ENCODE results near the gene SLC8A3. TPM values are rescaled to one million over a fixed set of nuclear protein-coding genes. Genes with fewer than 3 reads are reported as not detected.

SLC8A3 gene
- polyA plus RNA-seq, 6 donors from 2014 or later: 0.24 TPM; not detected in 5

DNA sequence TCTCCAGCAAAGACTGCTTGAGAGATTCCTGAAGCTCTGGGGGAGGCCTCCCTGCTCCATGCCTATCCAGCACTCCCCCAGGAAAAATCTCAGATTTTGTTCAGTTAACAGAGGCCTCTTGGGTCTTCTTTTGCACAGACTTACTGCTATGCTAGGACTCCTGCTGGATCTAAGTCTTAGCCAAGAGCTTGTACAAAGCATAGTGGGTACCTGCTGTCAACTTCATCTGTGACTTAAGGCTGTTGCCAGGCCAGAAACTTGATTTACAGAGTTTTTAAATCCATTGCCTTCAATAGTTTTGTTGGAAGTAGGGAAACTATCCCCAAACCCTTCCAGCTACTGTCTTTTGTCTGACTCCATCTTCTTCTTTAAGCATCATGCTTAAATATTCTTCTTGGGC lies 169.1 kb downstream of the SLC8A3 start:
- Mint-ChIP-seq H3K27ac (peak overlapping the region in 1 of 6 donors; percentile 12), H3K36me3 (peaks cover 0 to 7% of the 10 kb centered on the region in 2 donors), H3K4me1 (peaks cover 5 to 17% (median 9%) of the 10 kb centered on the region in 3 donors), H3K4me3 (no peak overlapping the region), H3K27me3 (peaks cover 4 to 28% (median 4%) of the 10 kb centered on the region in 3 donors), H3K9me3 (no peaks in the 10 kb centered on the region)
- DNase-seq (no peak), ATAC-seq (ENCODE audit: low read depth in 2 of 2) (no peak)

- no peak for ATAC-seq (ENCODE audit: low read depth in 2 of 2)
- H3K27ac Mint-ChIP-seq: peak overlapping the region in 1 of 6 donors; percentile 8
Observed at GRCh38 chr14:70018713-70019211, 170.0 kb downstream of the SLC8A3 start.

GRCh38 chr14:70018230-70018629 lies 170.5 kb downstream of the SLC8A3 start:
- Mint-ChIP-seq H3K27ac (peak overlapping the region in 4 of 6 donors; percentile 2 to 71 (median 48)), H3K9me3 (no peaks in the 10 kb centered on the region), H3K27me3 (peaks cover 0 to 33% (median 4%) of the 10 kb centered on the region in 3 donors), H3K4me3 (peak overlapping the region in 5 of 8 donors; percentile 6 to 61 (median 45)), H3K4me1 (peaks cover 5 to 17% (median 9%) of the 10 kb centered on the region in 3 donors), H3K36me3 (peaks cover 0 to 7% of the 10 kb centered on the region in 2 donors)
- DNase-seq (no peak), ATAC-seq (ENCODE audit: low read depth in 2 of 2) (no peak)

More at GRCh38 chr14:70018713-70019211, 170.0 kb downstream of the SLC8A3 start:
- H3K9me3 Mint-ChIP-seq: no peaks in the 10 kb centered on the region
- peaks cover 0 to 33% (median 4%) of the 10 kb centered on the region in 3 donors for H3K27me3 Mint-ChIP-seq
- peaks cover 0 to 7% of the 10 kb centered on the region in 2 donors for H3K36me3 Mint-ChIP-seq
- peak overlapping the region in 5 of 8 donors; percentile 8 to 61 (median 12) for H3K4me3 Mint-ChIP-seq
- no peak for DNase-seq
- peaks cover 5 to 17% (median 9%) of the 10 kb centered on the region in 3 donors for H3K4me1 Mint-ChIP-seq

DNA sequence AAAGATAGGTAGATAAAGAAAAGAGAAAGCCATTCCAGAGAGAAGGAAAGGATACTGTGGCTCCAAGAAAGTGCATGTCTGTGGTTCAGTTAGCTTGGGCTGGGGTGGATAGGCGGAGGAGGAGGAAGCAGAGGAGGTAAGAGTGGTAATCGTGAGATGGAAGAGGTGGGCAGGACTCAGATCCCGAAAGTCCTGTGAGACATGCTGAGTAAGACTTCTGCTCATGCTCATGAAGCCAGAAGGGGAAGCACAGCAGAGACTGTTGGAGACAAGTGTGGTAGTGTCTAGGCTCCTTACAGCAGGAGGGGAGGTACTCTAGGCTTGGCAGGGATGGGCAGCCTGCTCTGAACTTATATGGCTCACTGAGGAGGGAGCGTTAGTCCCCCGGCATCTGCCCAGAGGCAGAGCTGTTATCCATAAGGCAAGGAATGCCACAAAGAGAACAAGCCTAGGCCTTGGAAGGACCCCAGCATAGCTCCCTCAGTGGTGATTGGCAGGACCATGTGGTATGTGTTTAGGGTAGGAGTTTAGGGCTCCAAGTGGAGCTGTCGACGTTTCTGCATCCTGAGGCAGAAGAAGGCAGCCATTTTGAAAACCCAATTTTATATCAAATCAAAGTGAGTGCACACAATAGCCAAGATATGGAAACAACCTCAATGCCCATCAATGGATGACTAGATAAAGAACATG lies 174.2 kb downstream of the SLC8A3 start:
- ATAC-seq (ENCODE audit: low read depth in 2 of 2): no peak
- Mint-ChIP-seq H3K36me3 (peaks cover 0 to 7% of the 10 kb centered on the region in 2 donors), H3K9me3 (no peaks in the 10 kb centered on the region), H3K27me3 (peaks cover 0 to 33% (median 8%) of the 10 kb centered on the region in 3 donors), H3K4me1 (peaks cover 5 to 17% (median 9%) of the 10 kb centered on the region in 3 donors), H3K4me3 (peak overlapping the region in 1 of 8 donors; percentile 10), H3K27ac (no peak overlapping the region)
- no peak for DNase-seq

- Mint-ChIP-seq H3K9me3 (no peaks in the 10 kb centered on the region), H3K4me1 (peaks cover 5 to 8% (median 8%) of the 10 kb centered on the region in 3 donors)
- no peak for DNase-seq
Observed at GRCh38 chr14:70013271-70013873, 175.4 kb downstream of the SLC8A3 start.

DNA sequence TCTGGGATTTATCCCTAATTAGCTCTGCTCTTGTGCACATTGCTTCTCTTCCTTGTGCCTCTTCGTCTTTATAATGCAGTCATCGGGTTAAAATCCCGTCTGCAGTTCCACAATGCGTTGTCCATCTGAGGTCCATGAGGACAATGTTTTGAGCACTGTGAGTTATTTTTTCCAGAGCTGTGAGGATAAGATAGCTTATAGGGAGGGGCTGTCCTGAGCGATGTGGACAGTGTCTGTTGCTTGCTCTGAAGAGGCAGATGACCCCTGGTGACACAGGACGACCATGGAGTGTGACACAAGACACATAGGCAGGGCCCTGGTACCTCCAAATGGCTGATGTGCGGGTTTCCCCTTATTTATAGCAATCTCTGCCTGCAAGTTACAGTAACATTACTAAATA lies 177.0 kb downstream of the SLC8A3 start:
- Mint-ChIP-seq H3K9me3 (no peaks in the 10 kb centered on the region), H3K36me3 (peaks cover 0 to 7% of the 10 kb centered on the region in 2 donors), H3K27me3 (peaks cover 0 to 22% (median 4%) of the 10 kb centered on the region in 3 donors), H3K4me3 (no peak overlapping the region), H3K27ac (no peak overlapping the region), H3K4me1 (peaks cover 0 to under 1% (median 0%) of the 10 kb centered on the region in 3 donors)
- DNase-seq: no peak
- ATAC-seq (ENCODE audit: low read depth in 2 of 2): no peak

More at GRCh38 chr14:70013271-70013873, 175.4 kb downstream of the SLC8A3 start:
- Mint-ChIP-seq H3K36me3 (peaks cover 0 to 7% of the 10 kb centered on the region in 2 donors), H3K27ac (no peak overlapping the region), H3K4me3 (no peak overlapping the region), H3K27me3 (peaks cover 0 to 33% (median 8%) of the 10 kb centered on the region in 3 donors)
- no peak for ATAC-seq (ENCODE audit: low read depth in 2 of 2)

DNA sequence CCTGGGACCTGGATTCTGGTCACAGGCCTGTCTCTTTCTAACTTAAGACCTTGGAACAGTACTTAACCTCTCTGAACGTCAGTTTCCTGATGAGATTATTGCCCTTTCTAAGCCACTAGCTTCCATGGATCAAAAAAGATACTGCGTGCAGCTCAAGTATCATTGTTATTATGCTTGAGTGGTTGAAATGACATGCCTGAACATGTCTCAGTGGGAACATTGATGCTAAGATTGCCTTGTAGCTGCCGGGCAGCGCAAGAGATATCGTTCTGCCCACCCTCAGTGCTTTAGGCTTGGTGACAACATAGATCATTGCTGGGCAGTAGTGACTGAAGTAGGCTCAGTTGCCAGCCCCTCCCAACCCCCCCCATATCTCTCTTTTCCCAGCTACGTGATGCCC lies 177.7 kb downstream of the SLC8A3 start:
- ATAC-seq (ENCODE audit: low read depth in 2 of 2) (no peak), DNase-seq (no peak)
- no peaks in the 10 kb centered on the region for H3K9me3 Mint-ChIP-seq
- H3K27me3 Mint-ChIP-seq: peaks cover 0 to 22% (median 4%) of the 10 kb centered on the region in 3 donors
- H3K36me3 Mint-ChIP-seq: peaks cover 0 to 7% of the 10 kb centered on the region in 2 donors
- H3K27ac Mint-ChIP-seq: no peak overlapping the region
- peaks cover 0 to 3% (median 0%) of the 10 kb centered on the region in 3 donors for H3K4me1 Mint-ChIP-seq
- H3K4me3 Mint-ChIP-seq: no peak overlapping the region

DNA sequence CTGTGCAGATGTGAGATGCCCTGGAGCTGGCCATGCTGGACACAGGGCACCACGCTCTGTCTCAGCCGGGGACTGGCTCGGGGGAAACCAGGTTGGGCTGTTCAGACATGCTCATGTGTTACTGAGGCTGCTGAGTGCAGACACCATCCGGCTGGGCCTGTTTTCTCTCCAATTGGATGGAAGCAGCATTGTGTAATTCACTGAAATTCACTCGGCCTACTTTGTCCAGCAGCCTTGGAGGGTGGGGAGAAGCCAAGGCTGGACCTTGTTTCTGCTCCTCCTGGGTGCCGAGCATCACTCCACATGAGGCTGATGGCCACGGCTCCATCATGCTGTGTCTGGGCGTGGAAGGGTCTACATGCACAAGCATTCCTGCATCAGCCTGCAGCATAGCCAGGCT lies 178.8 kb downstream of the SLC8A3 start:
- Mint-ChIP-seq H3K36me3 (peaks cover 0 to 1% of the 10 kb centered on the region in 2 donors), H3K27ac (peak overlapping the region in 1 of 6 donors; percentile 26), H3K4me1 (peaks cover 0 to 3% (median 0%) of the 10 kb centered on the region in 3 donors), H3K27me3 (peaks cover 0 to 12% (median 4%) of the 10 kb centered on the region in 3 donors), H3K9me3 (no peaks in the 10 kb centered on the region), H3K4me3 (no peak overlapping the region)
- DNase-seq: no peak
- ATAC-seq (ENCODE audit: low read depth in 2 of 2): no peak

GRCh38 chr14:70008284-70009262 lies 180.2 kb downstream of the SLC8A3 start:
- ATAC-seq (ENCODE audit: low read depth in 2 of 2): no peak
- Mint-ChIP-seq H3K4me1 (peaks cover 0 to 3% (median 0%) of the 10 kb centered on the region in 3 donors), H3K4me3 (no peak overlapping the region), H3K9me3 (no peaks in the 10 kb centered on the region), H3K36me3 (no peaks in the 10 kb centered on the region), H3K27ac (peak overlapping the region in 2 of 6 donors; percentile 10 to 73), H3K27me3 (peaks cover 0 to 11% (median 8%) of the 10 kb centered on the region in 3 donors)
- DNase-seq: no peak

DNA sequence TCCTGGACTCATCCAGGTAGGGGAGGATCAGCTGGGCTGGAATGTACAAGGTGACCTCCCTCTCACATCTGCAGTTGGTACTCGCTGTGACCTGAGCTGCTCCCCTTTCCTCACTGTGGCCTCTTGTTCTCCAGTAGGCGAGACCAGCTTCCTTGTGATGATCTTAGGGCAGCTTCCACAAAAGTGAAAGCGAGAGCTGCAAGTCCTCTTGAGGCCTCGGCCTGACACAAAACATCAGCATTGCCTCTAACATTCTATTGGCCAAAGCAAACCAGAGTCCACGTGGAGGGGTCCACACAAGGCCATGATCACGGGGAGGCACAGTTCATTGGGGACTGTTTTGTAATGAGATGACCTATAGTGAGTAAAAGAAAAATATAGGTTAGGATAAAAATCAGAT lies 182.1 kb downstream of the SLC8A3 start:
- Mint-ChIP-seq H3K36me3 (no peaks in the 10 kb centered on the region), H3K27me3 (peaks cover 0 to 14% (median 3%) of the 10 kb centered on the region in 3 donors), H3K9me3 (no peaks in the 10 kb centered on the region), H3K4me3 (no peak overlapping the region), H3K4me1 (peaks cover 0 to 3% (median 0%) of the 10 kb centered on the region in 3 donors), H3K27ac (no peak overlapping the region)
- ATAC-seq (ENCODE audit: low read depth in 2 of 2): no peak
- DNase-seq: no peak

- Mint-ChIP-seq H3K4me1 (peaks cover 0 to 3% (median 0%) of the 10 kb centered on the region in 3 donors), H3K27me3 (peaks cover 0 to 14% (median 3%) of the 10 kb centered on the region in 3 donors), H3K36me3 (no peaks in the 10 kb centered on the region), H3K27ac (no peak overlapping the region), H3K9me3 (no peaks in the 10 kb centered on the region), H3K4me3 (no peak overlapping the region)
- ATAC-seq (ENCODE audit: low read depth in 2 of 2) (no peak), DNase-seq (no peak)
Observed at GRCh38 chr14:70005281-70005805, 183.4 kb downstream of the SLC8A3 start.

- Mint-ChIP-seq H3K27me3 (peaks cover 0 to 14% (median 3%) of the 10 kb centered on the region in 3 donors), H3K27ac (no peak overlapping the region), H3K4me1 (peaks cover 0 to 3% (median 0%) of the 10 kb centered on the region in 3 donors), H3K9me3 (no peaks in the 10 kb centered on the region), H3K36me3 (no peaks in the 10 kb centered on the region), H3K4me3 (no peak overlapping the region)
- no peak for DNase-seq
- ATAC-seq (ENCODE audit: low read depth in 2 of 2): no peak
Observed at GRCh38 chr14:70004791-70005190, 184.0 kb downstream of the SLC8A3 start.

All from naive B cell (primary cell).